Measurements from ENCODE around the gene LOC101059915.

GRCh38 chrX:71621603-71622002 lies 45.7 kb upstream of the LOC101059915 start:
- TF ChIP-seq CTCF (tag by site-specific recombination; IDR thresholded peaks at IDR 0.05) (no peak), PRDM4 (tag by site-specific recombination; IDR thresholded peaks at IDR 0.05) (no peak), ZNF362 (tag by site-specific recombination; IDR thresholded peaks at IDR 0.05) (no peak), ZNF626 (tag by site-specific recombination; IDR thresholded peaks at IDR 0.05) (no peak), ZNF274 (IDR thresholded peaks at IDR 0.05; ENCODE audit: low read length) (no peak), ZNF274 (tag by site-specific recombination; IDR thresholded peaks at IDR 0.05; ENCODE audit: borderline replicate concordance) (no peak), HOXC10 (CRISPR knock-in tag; IDR thresholded peaks at IDR 0.05) (no peak), ATF2 (tag by site-specific recombination; IDR thresholded peaks at IDR 0.05; ENCODE audit: low read depth) (no peak)

Measured in HEK293 (cell line).